ENCODE data around the gene OR1E1.
"Not testable (repeated sequence)": the region's sequence is repeated elsewhere in the genome, so short reads cannot be mapped to it uniquely, and the experiment has no call there.

Gene OR1E1

GRCh38 chr17:3398310-3398709 lies at the start of gene OR1E1:
OR1E1 (minus strand) TSS chr17:3398410; CDS start chr17:3398410, 0 bp downstream.
- DNase-seq (ENCODE audit: low spot score), result no peak

- no peak for DNase-seq (ENCODE audit: low spot score)
Observed at GRCh38 chr17:3447625-3448024, 49.4 kb upstream of the OR1E1 start.

DNA sequence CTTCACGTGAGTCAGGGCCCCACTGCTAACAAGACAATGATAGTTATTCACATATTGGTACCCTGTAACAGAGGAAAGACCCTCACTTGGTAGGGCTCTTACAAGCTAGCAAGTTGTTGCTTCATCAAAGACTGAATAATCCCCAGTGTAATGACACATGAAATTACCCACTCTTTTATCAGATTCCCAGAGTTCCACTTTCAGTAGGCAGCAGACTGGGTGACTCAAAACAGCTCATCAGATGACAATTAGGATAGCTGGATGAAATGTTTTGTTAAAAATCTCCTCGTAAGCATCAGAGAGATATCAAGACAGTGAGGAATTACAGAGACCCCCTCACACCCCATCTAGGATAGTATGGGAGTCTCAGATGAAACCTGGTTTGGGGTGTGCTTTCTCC lies 42.2 kb upstream of the OR1E1 start:
- no peak for DNase-seq (ENCODE audit: low spot score)

- no peak for DNase-seq (ENCODE audit: low spot score)
Observed at GRCh38 chr17:3438368-3438767, 40.2 kb upstream of the OR1E1 start.

- no peak for DNase-seq (ENCODE audit: low spot score)
Observed at GRCh38 chr17:3433741-3434140, 35.5 kb upstream of the OR1E1 start, which contains the start of gene OR1E2. OR1E2 (minus strand) TSS chr17:3433841; CDS start chr17:3433841, 0 bp downstream.

GRCh38 chr17:3433215-3433614 lies 35.0 kb upstream of the OR1E1 start:
- DNase-seq (ENCODE audit: low spot score), result not testable (repeated sequence)

DNA sequence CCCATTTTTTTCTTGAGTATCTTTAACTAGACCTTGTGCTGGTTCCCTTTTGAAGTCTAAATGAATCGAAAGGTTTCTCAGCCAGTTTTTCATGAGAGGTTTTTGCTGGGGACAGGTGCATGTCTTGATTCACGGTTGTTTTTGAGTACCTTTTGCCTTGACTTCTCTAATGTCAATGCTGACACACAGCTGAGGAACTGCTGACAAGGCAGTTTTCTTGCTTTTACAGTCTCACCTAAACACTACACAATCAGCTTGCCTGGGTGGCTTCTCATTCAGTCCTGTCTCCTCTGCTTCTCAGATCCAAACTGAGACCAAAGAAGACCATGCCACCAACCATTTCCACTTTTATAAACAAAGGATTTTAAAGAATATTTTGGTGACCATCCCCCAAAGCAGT lies 20.0 kb upstream of the OR1E1 start:
- no peak for DNase-seq (ENCODE audit: low spot score)

DNA sequence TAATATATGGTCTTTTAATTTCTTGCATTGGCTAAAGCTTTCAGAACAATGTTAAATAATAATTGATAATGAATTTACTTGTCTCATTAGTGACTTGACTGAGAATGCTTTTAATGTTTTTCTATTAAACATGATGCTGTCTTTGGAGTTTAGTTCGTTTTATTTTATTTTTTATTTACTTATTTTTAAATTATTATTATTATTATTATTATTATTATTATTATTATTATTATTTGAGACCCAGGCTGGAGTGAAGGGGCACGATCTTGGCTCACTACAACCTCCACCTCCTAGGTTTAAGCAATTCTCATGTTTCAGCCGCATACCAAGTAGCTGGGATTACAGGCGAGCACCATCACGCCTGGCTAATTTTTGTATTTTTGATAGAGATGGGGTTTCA lies 17.4 kb upstream of the OR1E1 start:
- no peak for DNase-seq (ENCODE audit: low spot score)

GRCh38 chr17:3412216-3412615 lies 14.0 kb upstream of the OR1E1 start:
- not testable (repeated sequence) for DNase-seq (ENCODE audit: low spot score)

DNA sequence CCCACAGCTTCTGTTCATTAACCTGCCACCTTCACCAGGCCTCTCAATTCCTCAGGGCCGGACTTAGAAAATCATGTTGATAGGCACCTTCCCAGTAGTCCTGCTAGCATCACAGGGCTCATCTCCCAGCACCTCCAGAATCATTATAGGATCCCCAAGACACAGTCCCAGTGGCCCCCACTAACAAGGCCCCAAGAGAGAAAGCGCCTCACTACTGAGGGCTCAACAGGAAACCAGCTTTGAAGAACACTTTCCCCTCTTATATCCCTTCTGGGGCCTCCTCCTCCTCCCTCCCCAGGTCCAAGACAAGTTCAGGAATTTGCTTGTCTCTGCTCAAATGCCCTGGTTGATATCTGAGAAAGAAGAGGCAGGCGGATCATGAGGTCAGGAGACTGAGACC lies 12.9 kb upstream of the OR1E1 start, which contains the start of gene OR3A3:
TSS of gene OR3A3 (plus strand) at position 301 of the 400 bp plus-strand sequence.
- no peak for DNase-seq (ENCODE audit: low spot score)

DNA sequence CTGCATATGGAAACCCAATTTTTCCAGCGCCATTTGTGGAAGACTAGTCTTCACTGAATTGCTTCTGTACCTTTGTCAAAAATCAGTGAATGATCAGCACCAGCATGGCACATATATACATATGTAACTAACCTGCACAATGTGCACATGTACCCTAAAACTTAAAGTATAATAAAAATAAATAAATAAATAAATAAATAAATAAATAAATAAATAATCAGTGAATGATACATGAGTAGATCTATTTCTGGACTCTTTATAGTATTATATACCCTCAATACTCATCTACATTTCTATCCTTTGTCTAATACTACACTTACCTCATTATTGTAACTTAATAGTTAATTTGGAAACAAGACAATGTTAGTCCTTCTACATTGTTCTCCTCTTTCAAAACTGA lies 5.6 kb upstream of the OR1E1 start:
- not testable (repeated sequence) for DNase-seq (ENCODE audit: low spot score)

DNA sequence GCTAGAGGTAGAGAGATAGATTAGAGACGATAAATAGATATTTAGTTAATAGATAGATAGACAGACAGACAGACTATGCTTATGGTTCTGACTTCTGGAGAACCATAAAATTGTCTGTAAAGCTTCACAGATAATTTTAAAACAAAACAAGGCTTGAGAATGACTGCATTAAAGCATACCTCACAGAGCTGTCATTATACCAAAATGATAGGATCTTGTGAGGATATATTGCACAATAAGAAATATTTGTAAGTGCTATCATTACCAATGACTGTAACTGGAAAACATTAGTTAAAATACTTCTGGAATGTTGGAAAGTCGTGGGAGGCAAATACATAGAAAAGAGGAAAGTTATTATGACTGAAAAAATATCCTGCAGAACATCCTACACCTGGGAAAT lies 3.6 kb upstream of the OR1E1 start:
- DNase-seq (ENCODE audit: low spot score), result no peak

DNA sequence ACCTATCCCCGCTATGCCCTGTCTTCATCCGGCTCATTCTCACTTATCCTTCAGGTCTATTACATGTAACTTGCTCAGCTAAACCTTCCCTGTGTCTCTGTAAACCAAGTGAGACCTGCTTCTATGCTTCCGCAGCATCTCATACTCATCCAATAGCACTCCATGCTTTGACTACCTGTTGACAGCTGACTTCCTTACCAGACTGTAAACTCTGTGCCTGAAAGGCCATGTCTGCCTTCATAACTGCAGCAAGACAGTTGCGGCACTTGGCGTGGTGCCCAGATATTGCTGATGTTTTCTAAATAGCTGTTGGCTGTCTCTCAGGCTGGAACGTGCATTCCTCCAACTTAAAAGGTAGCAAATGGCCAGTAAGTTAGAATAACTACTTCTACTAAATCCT lies 1.8 kb upstream of the OR1E1 start:
- DNase-seq (ENCODE audit: low spot score), result no peak

- DNase-seq (ENCODE audit: low spot score), result not testable (repeated sequence)
Observed at GRCh38 chr17:3397801-3398200, 409 bp downstream of the OR1E1 start.

GRCh38 chr17:3389791-3390190 lies 8.4 kb downstream of the OR1E1 start:
- DNase-seq (ENCODE audit: low spot score), result no peak

DNA sequence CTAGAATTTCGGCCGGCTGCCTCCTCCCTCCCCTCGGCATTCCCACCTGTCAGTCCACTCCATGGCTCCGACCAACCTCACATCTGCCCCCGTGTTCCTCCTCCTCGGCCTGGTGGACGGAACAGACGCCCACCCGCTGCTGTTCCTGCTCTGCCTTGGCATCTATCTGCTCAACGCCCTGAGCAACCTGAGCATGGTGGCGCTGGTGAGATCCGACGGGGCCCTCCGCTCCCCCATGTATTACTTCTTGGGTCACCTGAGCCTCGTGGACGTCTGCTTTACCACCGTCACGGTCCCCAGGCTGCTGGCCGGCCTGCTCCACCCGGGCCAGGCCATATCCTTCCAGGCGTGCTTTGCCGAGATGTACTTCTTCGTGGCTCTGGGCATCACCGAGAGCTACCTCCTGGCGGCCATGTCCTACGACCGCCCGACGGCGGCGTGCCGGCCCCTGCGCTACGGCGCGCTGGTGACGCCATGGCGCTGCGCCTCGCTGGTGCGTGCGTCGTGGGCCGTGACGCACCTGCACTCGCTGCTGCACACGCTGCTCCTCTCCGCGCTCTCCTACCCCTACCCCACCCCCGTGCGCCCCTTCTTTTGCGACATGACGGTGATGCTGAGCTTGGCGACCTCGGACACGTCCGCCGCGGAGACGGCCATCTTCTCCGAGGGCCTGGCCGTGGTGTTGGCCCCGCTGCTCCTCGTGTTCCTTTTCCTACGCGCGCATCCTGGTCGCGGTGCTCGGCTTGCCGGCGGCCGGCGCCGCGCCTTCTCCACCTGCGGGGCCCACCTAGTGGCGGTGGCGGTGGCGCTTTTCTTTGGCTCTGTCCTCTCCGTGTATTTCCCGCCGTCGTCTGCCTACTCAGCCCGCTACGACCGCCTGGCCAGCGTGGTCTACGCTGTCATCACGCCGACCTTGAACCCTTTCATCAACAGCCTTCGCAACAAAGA lies 12.1 kb downstream of the OR1E1 start, which contains the start of gene OR3A2:
TSS of gene OR3A2 (minus strand) at position 440 of the 948 bp plus-strand sequence.
- DNase-seq (ENCODE audit: low spot score), result no peak

GRCh38 chr17:3381957-3382356 lies 16.3 kb downstream of the OR1E1 start:
- no peak for DNase-seq (ENCODE audit: low spot score)

GRCh38 chr17:3378321-3378720 lies 19.9 kb downstream of the OR1E1 start:
- DNase-seq (ENCODE audit: low spot score), result no peak

DNA sequence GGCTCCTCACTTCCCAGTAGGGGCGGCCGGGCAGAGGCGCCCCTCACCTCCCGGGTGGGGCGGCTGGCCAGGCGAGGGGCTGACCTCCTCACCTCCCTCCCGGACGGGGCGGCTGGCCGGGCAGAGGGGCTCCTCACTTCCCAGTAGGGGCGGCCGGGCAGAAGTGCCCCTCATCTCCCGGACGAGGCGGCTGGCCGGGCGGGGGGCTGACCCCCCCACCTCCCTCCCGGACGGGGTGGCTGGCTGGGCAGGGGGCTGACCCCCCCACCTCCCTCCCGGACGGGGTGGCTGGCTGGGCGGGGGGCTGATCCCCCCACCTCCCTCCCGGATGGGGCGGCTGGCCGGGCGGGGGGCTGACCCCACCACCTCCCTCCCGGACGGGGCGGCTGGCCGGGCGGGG lies 27.0 kb downstream of the OR1E1 start:
- DNase-seq (ENCODE audit: low spot score), result not testable (repeated sequence)
